Astrocyte (in vitro differentiated cells and primary cell): ENCODE results near the gene ADGRF1. TPM values are rescaled to one million over a fixed set of nuclear protein-coding genes. Genes with fewer than 3 reads are reported as not detected.

Source experiments
- DNase-seq: peaks from one replicate; pipeline ENCODE4 v3.0.0-alpha.2; 2010; ENCODE audit warnings: low read depth
- FAIRE-seq: peaks from 2 replicates; lab custom pipeline; 2011; peaks lifted over from hg19 to GRCh38; lab: Jason Lieb, UNC
- H2AFZ ChIP-seq: 2 replicates; pipeline ENCODE4 v1.6.0; 2012; ENCODE audit warnings: low read depth, low read length, inconsistent platforms
- H3K27ac ChIP-seq: 2 replicates; pipeline ENCODE4 v1.5.1; 2011; ENCODE audit warnings: low read depth, low read length, inconsistent platforms
- H3K27me3 ChIP-seq: 2 replicates; pipeline ENCODE4 v1.6.0; 2011; ENCODE audit warnings: low read length, inconsistent platforms; ENCODE audit not compliant: insufficient read depth
- H3K36me3 ChIP-seq: 2 replicates; pipeline ENCODE4 v1.5.1; 2011; ENCODE audit warnings: low read length, inconsistent platforms; ENCODE audit not compliant: insufficient read depth
- H3K4me1 ChIP-seq: 2 replicates; pipeline ENCODE4 v1.5.1; 2011; ENCODE audit warnings: low read length, inconsistent platforms; ENCODE audit not compliant: insufficient read depth
- H3K4me2 ChIP-seq: 2 replicates; pipeline ENCODE4 v1.6.0; 2012; ENCODE audit warnings: low read length, inconsistent platforms
- H3K4me3 ChIP-seq: 2 replicates; pipeline ENCODE4 v1.5.1; 2011; ENCODE audit warnings: low read depth, mild to moderate bottlenecking, low read length, inconsistent platforms; ENCODE audit not compliant: insufficient read depth
- H3K79me2 ChIP-seq: 2 replicates; pipeline ENCODE4 v1.6.0; 2012; ENCODE audit warnings: mild to moderate bottlenecking, low read length, inconsistent platforms; ENCODE audit not compliant: insufficient read depth
- H3K9ac ChIP-seq: 2 replicates; pipeline ENCODE4 v1.6.0; 2012; ENCODE audit warnings: mild to moderate bottlenecking, low read length, inconsistent platforms
- H3K9me3 ChIP-seq: 2 replicates; pipeline ENCODE4 v1.5.1; 2012; ENCODE audit warnings: low read depth, mild to moderate bottlenecking, low read length, inconsistent platforms; ENCODE audit not compliant: insufficient read depth
- H4K20me1 ChIP-seq: 2 replicates; pipeline ENCODE4 v1.6.0; 2012; ENCODE audit warnings: low read length, inconsistent platforms; ENCODE audit not compliant: insufficient read depth
- H3K27ac Mint-ChIP-seq: one replicate; pipeline ENCODE4 v1.8.0; 2021; ENCODE audit warnings: mild to moderate bottlenecking, mixed read lengths; ENCODE audit not compliant: unreplicated experiment
- H3K27me3 Mint-ChIP-seq: one replicate; pipeline ENCODE4 v1.8.0; 2021; ENCODE audit warnings: low read depth, mixed read lengths; ENCODE audit not compliant: unreplicated experiment
- H3K36me3 Mint-ChIP-seq: one replicate; pipeline ENCODE4 v1.8.0; 2021; ENCODE audit warnings: low read depth, mixed read lengths; ENCODE audit not compliant: unreplicated experiment
- H3K4me1 Mint-ChIP-seq: one replicate; pipeline ENCODE4 v1.8.0; 2021; ENCODE audit warnings: low read depth, mixed read lengths; ENCODE audit not compliant: unreplicated experiment
- H3K4me3 Mint-ChIP-seq: one replicate; pipeline ENCODE4 v1.8.0; 2021; ENCODE audit warnings: mild to moderate bottlenecking, moderate library complexity, mixed read lengths; ENCODE audit not compliant: unreplicated experiment
- H3K9me3 Mint-ChIP-seq: one replicate; pipeline ENCODE4 v1.8.0; 2021; ENCODE audit warnings: mild to moderate bottlenecking, mixed read lengths; ENCODE audit not compliant: unreplicated experiment
- EZH2 ChIP-seq: IDR thresholded peaks from 2 replicates; pipeline ENCODE4 v1.6.1; 2012; ENCODE audit warnings: mild to moderate bottlenecking, low read length, inconsistent platforms; ENCODE audit not compliant: insufficient read depth
- total RNA-seq: library from RNA; stranded (reverse); gene quantifications from 2 replicates; pipeline ENCODE4 v1.2.1, GENCODE V29; 2021
- TF ChIP-seq, protein P1 (sequence below): IDR thresholded peaks from 2 replicates; pipeline ENCODE4 v1.5.1; 2011; ENCODE audit warnings: low read depth, mild to moderate bottlenecking, inconsistent platforms, low read length, moderate library complexity; ENCODE audit not compliant: insufficient read depth

Gene ADGRF1
- total RNA-seq, 1 donor from 2014 or later: 0.25 TPM

DNA sequence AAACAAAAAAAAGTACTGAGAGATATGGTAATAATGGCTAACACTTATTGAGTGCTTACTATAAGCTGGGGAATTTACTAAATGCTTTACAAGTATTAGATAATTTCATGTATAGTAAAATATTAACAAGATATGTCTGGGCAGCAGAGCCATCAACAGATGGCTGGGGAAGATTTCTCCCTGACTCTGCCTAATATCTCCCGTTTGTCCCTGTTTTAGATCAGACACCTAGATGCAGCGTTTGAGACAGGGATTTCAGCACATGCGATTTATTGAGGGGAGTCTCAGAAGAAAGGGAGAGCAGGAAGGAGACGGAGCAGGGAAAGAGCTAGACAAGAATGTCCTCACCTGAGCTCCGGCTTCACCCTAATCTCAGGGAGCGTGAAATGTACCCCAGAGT lies 36.9 kb upstream of the ADGRF1 start:
- H3K27me3 ChIP-seq: no peaks in the 10 kb centered on the region
- H3K36me3 Mint-ChIP-seq: no peaks in the 10 kb centered on the region
- no peak overlapping the region for H3K4me3 Mint-ChIP-seq
- H3K4me2 ChIP-seq: no peak overlapping the region
- peaks cover 7% of the 10 kb centered on the region for H3K4me1 ChIP-seq
- H3K4me3 ChIP-seq: no peak overlapping the region
- TF ChIP-seq, protein P1, sequence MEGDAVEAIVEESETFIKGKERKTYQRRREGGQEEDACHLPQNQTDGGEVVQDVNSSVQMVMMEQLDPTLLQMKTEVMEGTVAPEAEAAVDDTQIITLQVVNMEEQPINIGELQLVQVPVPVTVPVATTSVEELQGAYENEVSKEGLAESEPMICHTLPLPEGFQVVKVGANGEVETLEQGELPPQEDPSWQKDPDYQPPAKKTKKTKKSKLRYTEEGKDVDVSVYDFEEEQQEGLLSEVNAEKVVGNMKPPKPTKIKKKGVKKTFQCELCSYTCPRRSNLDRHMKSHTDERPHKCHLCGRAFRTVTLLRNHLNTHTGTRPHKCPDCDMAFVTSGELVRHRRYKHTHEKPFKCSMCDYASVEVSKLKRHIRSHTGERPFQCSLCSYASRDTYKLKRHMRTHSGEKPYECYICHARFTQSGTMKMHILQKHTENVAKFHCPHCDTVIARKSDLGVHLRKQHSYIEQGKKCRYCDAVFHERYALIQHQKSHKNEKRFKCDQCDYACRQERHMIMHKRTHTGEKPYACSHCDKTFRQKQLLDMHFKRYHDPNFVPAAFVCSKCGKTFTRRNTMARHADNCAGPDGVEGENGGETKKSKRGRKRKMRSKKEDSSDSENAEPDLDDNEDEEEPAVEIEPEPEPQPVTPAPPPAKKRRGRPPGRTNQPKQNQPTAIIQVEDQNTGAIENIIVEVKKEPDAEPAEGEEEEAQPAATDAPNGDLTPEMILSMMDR: no peak
- no peak for TF ChIP-seq EZH2
- no peaks in the 10 kb centered on the region for H3K36me3 ChIP-seq
- H3K9ac ChIP-seq: no peak overlapping the region
- peaks cover 9% of the 10 kb centered on the region for H3K4me1 Mint-ChIP-seq
- H4K20me1 ChIP-seq: no peaks in the 10 kb centered on the region
- H3K27ac ChIP-seq: no peak overlapping the region
- no peaks in the 10 kb centered on the region for H3K27me3 Mint-ChIP-seq
- no peak overlapping the region for H3K27ac Mint-ChIP-seq
- H2AFZ ChIP-seq: no peak overlapping the region
- peaks cover 2% of the 10 kb centered on the region for H3K9me3 Mint-ChIP-seq
- no peaks in the 10 kb centered on the region for H3K79me2 ChIP-seq
- FAIRE-seq (no peak), DNase-seq (no peak)
- H3K9me3 ChIP-seq: no peaks in the 10 kb centered on the region

DNA sequence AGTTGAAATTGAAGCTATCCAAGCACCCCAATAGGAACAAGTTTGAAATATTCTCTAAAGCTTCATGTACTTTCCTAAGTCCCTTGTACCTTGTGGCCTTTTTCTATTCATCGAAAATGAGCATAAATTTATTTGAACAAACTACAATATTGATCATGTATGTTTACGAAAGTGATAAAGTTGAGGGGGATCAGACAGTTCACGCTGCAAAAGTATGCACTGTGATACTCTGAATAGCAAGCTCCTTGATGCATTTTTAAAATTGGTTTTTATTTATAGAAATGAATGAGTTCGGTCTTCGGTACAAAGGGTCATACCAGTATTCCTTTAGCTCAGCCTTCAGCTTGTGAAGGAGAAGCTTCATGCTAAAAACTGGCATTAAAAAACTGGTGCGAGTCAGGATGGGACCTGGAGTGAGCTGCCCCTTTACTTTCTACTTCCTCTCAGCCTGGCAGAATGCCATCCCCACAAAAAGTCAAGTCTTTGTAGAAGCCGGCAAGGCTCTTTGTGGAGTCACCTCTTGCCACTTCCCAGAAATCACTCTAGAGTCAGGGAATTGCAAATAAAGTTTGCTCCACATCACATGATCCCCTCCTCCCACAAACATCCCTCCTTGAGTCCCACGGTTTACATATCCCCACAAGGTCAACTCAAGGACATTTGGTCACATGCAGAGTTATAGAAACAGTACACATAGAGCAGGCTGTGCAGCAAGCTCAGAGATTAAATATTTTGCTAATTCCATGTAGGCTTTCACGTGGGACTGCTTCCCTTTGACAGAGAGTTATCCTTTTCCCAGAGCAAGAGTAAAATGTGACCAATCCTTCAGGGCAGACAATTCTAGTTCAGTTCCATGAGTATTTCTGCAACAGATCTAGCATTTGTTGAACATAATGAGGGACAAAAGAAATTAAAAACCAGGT lies 34.6 kb upstream of the ADGRF1 start:
- Histone ChIP-seq H3K9me3 (no peaks in the 10 kb centered on the region), H3K4me1 (no peaks in the 10 kb centered on the region), H2AFZ (no peak overlapping the region), H4K20me1 (no peaks in the 10 kb centered on the region), H3K9ac (no peak overlapping the region), H3K27me3 (no peaks in the 10 kb centered on the region), H3K4me3 (no peak overlapping the region), H3K4me2 (no peak overlapping the region), H3K79me2 (no peaks in the 10 kb centered on the region), H3K27ac (no peak overlapping the region), H3K36me3 (no peaks in the 10 kb centered on the region)
- no peaks in the 10 kb centered on the region for H3K36me3 Mint-ChIP-seq
- TF ChIP-seq, protein P1: no peak
- no peak for TF ChIP-seq EZH2
- H3K27ac Mint-ChIP-seq: no peak overlapping the region
- peaks cover 7% of the 10 kb centered on the region for H3K4me1 Mint-ChIP-seq
- peaks cover 2% of the 10 kb centered on the region for H3K9me3 Mint-ChIP-seq
- no peak for DNase-seq
- no peak for FAIRE-seq
- H3K4me3 Mint-ChIP-seq: no peak overlapping the region
- H3K27me3 Mint-ChIP-seq: no peaks in the 10 kb centered on the region
